Ureter (tissue), 1 donor: ENCODE data around the gene NFXL1. TPM values are rescaled to one million over a fixed set of nuclear protein-coding genes. Genes with fewer than 3 reads are reported as not detected.

Source experiments
- DNase-seq: peaks from one replicate; pipeline ENCODE4 v3.0.0-alpha.2; 2020; ENCODE audit warnings: low spot score
- total RNA-seq: library from RNA; stranded (reverse); gene quantifications from one replicate; pipeline ENCODE4 v1.2.4, GENCODE V29; 2023
- donor health status: DM: yes; HTN: yes; CAD: no.

The NFXL1 gene
- total RNA-seq, 1 donor from 2014 or later, result 25.2 TPM

- no peak for DNase-seq
Measured at GRCh38 chr4:47831026-47831679, 83.2 kb downstream of the NFXL1 start.

DNA sequence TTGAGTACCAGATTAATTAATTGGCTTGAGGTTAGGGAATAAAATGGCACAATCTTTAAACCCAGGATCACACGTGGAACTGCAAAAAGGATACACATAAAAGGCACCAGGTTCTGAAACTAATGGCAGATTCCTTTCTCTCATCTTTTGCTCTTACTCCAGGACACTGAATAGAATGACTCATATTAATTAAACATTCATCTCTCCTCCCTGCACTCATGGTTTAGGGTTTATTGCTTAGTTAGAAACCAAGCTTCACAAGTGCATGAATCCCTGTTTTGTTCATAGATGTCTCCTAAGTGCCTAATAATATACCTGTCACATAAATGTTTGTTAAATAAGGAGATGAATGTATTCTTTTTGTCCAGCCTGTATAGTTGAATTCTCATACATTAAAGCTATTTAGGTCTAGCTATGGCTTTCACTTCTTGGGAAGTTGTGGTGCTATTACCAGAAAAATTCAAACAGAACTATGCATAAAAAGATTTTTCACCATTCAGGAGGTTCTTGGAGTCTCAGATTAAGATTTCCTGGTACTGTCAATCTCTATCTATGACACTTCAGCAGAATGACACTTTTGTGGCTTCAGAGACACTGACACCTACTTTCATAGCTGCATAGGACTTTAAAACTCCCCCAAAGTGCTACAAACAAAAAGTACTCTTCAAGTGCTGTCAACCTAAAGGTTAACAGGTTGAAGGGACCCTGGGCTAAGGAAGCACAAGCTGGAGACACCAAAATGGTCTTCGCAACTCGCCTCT, 83.9 kb downstream of the NFXL1 start:
- no peak for DNase-seq

- no peak for DNase-seq
Measured at GRCh38 chr4:47829438-47829837, 84.9 kb downstream of the NFXL1 start.

- DNase-seq, result no peak
Measured at GRCh38 chr4:47827343-47828047, 86.9 kb downstream of the NFXL1 start.

DNA sequence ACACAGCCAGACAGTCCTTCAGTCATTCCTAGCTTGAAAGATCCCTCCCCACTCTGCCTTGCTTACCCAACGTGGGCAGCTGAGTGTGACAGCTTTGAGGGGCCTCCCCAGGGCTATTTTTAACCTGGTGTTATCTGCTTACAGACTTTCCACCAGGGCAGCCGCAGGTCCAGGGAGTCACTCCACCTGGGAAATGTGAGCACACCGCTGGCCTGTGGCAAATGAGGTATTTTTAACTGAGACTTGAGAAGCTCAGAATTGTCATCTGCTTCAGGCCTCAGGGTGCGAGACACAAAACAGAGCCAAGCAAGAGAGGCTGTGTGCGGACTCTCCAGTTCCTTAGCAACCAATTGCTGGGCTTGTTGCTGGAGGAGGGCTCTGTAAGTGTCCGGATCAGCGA, 89.5 kb downstream of the NFXL1 start:
- DNase-seq, result no peak

DNA sequence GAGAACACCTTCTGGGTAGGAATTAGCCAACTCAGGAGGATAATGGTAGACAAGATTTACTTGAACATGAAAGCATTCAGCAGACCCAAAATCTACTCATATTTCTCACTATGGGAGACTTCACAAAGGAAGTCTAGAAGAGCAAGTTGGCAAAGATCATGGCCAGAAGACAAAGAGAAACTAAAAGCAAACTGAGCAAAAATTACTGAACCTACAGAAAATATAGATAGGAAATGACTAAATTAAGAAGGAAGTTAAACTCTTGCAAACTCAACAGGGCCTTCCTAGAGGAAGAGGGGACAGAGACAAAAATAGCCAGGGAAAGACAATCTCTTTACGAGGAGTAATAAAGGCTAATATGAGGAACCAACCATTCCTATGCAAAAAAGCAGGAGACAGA, 95.2 kb downstream of the NFXL1 start:
- DNase-seq, result no peak

DNA sequence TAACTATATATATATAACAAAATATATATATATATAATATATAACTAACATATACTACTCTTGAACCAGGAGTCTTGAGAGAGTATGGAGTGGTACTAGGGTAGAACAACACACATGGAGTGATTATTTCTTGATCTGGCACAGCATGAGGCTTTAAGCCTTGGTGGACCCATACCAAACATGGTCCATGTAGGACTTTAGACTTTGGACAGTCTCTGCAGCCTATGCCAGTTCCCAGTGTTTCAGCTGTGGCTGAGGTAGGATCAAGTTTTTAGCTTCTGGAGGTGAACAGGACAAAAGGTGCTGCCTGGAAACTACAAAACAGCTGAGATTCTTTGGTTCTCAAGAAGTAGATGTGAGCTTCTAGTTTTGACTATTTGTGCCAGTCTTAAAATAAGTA, 97.1 kb downstream of the NFXL1 start:
- DNase-seq, result no peak

DNA sequence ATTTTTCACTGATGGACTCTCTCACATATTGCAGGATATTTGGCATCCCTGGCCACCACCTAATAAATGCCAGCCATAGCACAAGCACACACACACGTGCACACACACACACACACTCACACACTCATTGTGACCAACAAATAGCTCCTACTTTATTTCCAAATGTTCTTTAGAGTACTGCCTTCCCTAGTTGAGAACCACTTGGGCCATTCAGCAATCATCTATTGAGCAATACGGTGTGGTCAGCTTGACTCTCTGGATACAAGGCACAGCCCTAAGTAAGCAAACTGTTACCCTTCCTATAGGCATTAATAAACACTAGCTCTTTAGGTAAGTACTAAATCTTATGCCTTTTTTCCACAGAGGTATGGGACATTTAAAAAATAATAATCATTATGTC, 97.6 kb downstream of the NFXL1 start:
- no peak for DNase-seq

- no peak for DNase-seq
Measured at GRCh38 chr4:47814618-47815295, 99.6 kb downstream of the NFXL1 start.

DNA sequence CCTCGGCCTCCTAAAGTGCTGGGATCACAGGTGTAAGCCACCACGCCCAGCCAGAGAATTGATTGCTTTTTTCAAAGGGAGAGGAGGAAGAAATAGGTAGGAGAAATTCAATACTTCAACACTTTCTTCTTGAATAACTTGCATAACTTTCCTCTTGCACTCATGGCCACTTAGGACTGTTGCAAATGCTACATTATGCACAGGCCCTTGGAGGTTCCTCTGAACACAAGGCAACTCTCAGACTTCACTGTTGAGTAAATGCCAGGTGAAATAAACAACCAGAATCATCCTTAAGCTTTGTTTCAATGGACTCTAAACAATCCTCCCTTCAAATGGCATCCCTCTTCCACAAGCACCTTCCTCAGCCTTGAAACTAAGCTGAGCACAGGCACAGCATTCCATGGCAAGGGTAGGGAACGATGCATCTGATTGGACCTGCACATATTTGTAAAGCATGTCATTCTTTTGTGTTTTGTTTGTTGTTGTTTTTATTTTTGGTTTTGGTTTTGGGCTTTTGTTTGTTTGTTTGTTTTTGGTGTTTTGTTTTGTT, 104.7 kb downstream of the NFXL1 start:
- no peak for DNase-seq

DNA sequence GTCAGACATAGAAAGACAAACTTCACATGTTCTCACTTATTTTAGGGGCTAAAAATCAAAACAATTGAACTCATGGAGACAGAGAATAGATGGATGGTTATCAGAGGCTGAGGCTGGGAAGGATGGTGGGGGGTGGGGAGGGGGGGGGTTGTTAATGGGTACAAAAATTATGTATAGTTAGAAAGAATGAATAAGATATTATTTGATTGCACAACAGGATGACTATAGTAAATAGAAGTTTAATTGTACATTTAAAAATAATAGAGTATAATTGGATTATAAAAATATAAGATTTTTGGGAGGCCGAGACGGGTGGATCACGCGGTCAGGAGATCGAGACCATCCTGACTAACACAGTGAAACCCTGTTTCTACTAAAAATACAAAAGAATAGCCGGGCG, 109.8 kb downstream of the NFXL1 start:
- DNase-seq, result no peak

DNA sequence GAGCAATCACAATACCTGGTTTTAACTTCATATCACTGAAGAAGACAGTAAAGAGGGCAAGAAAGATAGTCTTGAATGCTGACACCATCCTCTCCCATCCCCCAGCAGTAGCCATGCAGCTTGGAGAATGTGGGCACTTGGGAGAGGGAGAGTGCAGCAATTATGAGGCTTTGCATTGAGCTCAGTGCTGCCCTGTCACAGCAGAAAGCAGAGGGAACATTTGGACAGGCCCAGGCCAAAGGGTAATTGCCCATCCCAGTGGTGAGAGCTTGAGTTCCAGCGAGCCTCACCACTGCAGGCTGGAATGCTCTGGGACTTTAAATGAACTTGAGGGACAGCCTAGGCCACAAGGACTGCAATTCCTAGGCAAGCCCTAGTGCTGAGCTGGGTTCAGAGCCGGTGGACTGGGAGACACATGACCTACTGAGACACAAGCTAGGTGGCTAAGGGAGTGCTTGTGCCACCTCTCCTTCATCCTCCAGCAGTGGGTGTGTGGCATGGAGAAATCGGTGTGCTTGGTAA, 112.8 kb downstream of the NFXL1 start:
- no peak for DNase-seq

GRCh38 chr4:47798165-47798564, 116.2 kb downstream of the NFXL1 start:
- no peak for DNase-seq

Other genes with a start within 250 kb of the NFXL1 start
- 25.0 TPM for gene CORIN, start 76.5 kb downstream of the NFXL1 start, total RNA-seq
- 36.8 TPM for gene CNGA1, start 102.1 kb upstream of the NFXL1 start, total RNA-seq
- gene NIPAL1, start 102.2 kb upstream of the NFXL1 start, total RNA-seq, result 57.3 TPM
- 7.8 TPM for gene TXK, start 219.7 kb upstream of the NFXL1 start, total RNA-seq